Tibial artery (tissue), 4 donors: ENCODE measurements around the gene RNF150.

Experiments
- DNase-seq, 2 donors: peaks; one replicate each; pipeline ENCODE4 v3.0.0-alpha.2; 2019
- H3K27ac ChIP-seq, 2 donors: fragments of 200-600 bp; sonication (generic) in 1 of 2; 1 replicate in 1 of 2; 2 replicates in 1 of 2; pipeline ENCODE4 v1.5.1; 2018 to 2019; ENCODE audit warnings: mild to moderate bottlenecking in 1 of 2
- H3K27me3 ChIP-seq, 2 donors: fragments of 200-600 bp; sonication (generic) in 1 of 2; one replicate each; pipeline versions ENCODE4 v1.5.1 to v1.6.0; 2016 to 2019
- H3K36me3 ChIP-seq, 3 donors: fragments of 200-600 bp; sonication (generic) in 2 of 3; one replicate each; pipeline ENCODE4 v1.5.1; 2016 to 2019; ENCODE audit warnings: mild to moderate bottlenecking in 2 of 3
- H3K4me1 ChIP-seq, 4 donors: fragments of 200-600 bp; sonication (generic) in 2 of 4; 1 replicate in 3 of 4; 2 replicates in 1 of 4; pipeline ENCODE4 v1.5.1; 2016 to 2019
- H3K4me3 ChIP-seq, 2 donors: fragments of 200-600 bp; sonication (generic) in 1 of 2; 1 replicate in 1 of 2; 2 replicates in 1 of 2; pipeline ENCODE4 v1.5.1; 2018 to 2019; ENCODE audit warnings: mild to moderate bottlenecking in 2 of 2
- H3K9me3 ChIP-seq, 3 donors: fragments of 200-600 bp; sonication (generic) in 1 of 3; one replicate each; pipeline ENCODE4 v1.5.1; 2016 to 2019
- CTCF ChIP-seq, 2 experiments: fragments of 200-600 bp in 1 of 2; fragments of 450-650 bp in 1 of 2; IDR thresholded peaks; one replicate each; pipeline ENCODE4 v1.5.1; 2017 to 2019; ENCODE audit warnings: antibody characterized with exemption in 2 of 2, mild to moderate bottlenecking in 1 of 2, moderate library complexity in 1 of 2
- intact Hi-C: fragments of 100-400 bp; cut with DNase I; formaldehyde crosslinking; loops from one replicate; pipeline ENCODE4 v1.15.0; 2023; ENCODE audit warnings: low total_unique reads

The RNF150 gene

GRCh38 chr4:140871368-140871767 lies 261.9 kb downstream of the RNF150 start:
- H3K27ac ChIP-seq: no peak overlapping the region
- no peaks in the 10 kb centered on the region for H3K9me3 ChIP-seq
- H3K4me3 ChIP-seq: no peak overlapping the region
- H3K4me1 ChIP-seq: peaks cover 0 to 3% (median 0%) of the 10 kb centered on the region in 4 donors
- H3K36me3 ChIP-seq: peaks cover 0 to 12% (median 0%) of the 10 kb centered on the region in 3 donors
- no peak for DNase-seq
- no peak for TF ChIP-seq CTCF (IDR thresholded peaks at IDR 0.05)
- H3K27me3 ChIP-seq: no peaks in the 10 kb centered on the region
- intact Hi-C loops: no loop called here

- TF ChIP-seq CTCF (IDR thresholded peaks at IDR 0.05): no peak
- no peak overlapping the region for H3K4me3 ChIP-seq
- no peak overlapping the region for H3K27ac ChIP-seq
- no peaks in the 10 kb centered on the region for H3K9me3 ChIP-seq
- intact Hi-C loops: no loop called here
- DNase-seq: no peak
- peaks cover 0 to 3% (median 0%) of the 10 kb centered on the region in 4 donors for H3K4me1 ChIP-seq
- H3K36me3 ChIP-seq: peaks cover 0 to 15% (median 0%) of the 10 kb centered on the region in 3 donors
- H3K27me3 ChIP-seq: no peaks in the 10 kb centered on the region
Observed at GRCh38 chr4:140870427-140870826, 262.8 kb downstream of the RNF150 start.

GRCh38 chr4:140869446-140869845 lies 263.8 kb downstream of the RNF150 start:
- no peak for DNase-seq
- peaks cover 0 to 3% (median 0%) of the 10 kb centered on the region in 4 donors for H3K4me1 ChIP-seq
- TF ChIP-seq CTCF (IDR thresholded peaks at IDR 0.05): no peak
- H3K36me3 ChIP-seq: peaks cover 0 to 15% (median 0%) of the 10 kb centered on the region in 3 donors
- H3K9me3 ChIP-seq: no peaks in the 10 kb centered on the region
- no peak overlapping the region for H3K27ac ChIP-seq
- no peak overlapping the region for H3K4me3 ChIP-seq
- no peaks in the 10 kb centered on the region for H3K27me3 ChIP-seq
- intact Hi-C loops: no loop called here

GRCh38 chr4:140867356-140867755 lies 265.9 kb downstream of the RNF150 start:
- Histone ChIP-seq H3K9me3 (no peaks in the 10 kb centered on the region), H3K4me3 (no peak overlapping the region), H3K4me1 (peaks cover 0 to 3% (median 0%) of the 10 kb centered on the region in 4 donors), H3K36me3 (peaks cover 0 to 15% (median 0%) of the 10 kb centered on the region in 3 donors), H3K27me3 (no peaks in the 10 kb centered on the region), H3K27ac (no peak overlapping the region)
- intact Hi-C loops: no loop called here
- no peak for DNase-seq
- TF ChIP-seq CTCF (IDR thresholded peaks at IDR 0.05): no peak

- peaks cover 0 to 15% (median 0%) of the 10 kb centered on the region in 3 donors for H3K36me3 ChIP-seq
- intact Hi-C loops: no loop called here
- no peaks in the 10 kb centered on the region for H3K27me3 ChIP-seq
- H3K9me3 ChIP-seq: no peaks in the 10 kb centered on the region
- no peak overlapping the region for H3K4me3 ChIP-seq
- H3K27ac ChIP-seq: no peak overlapping the region
- DNase-seq: no peak
- no peak for TF ChIP-seq CTCF (IDR thresholded peaks at IDR 0.05)
- H3K4me1 ChIP-seq: peaks cover 0 to under 1% (median 0%) of the 10 kb centered on the region in 4 donors
Observed at GRCh38 chr4:140866492-140867005, 266.7 kb downstream of the RNF150 start.
